Testis (tissue), 3 donors: Measurements from ENCODE around the gene C5AR2. TPM values are rescaled to one million over a fixed set of nuclear protein-coding genes. Genes with fewer than 3 reads are reported as not detected.
A peak's percentile ranks its signal among the peaks of the same experiment; 100 is the strongest.

ENCODE experiments used
- DNase-seq: peaks from one replicate; pipeline ENCODE4 v3.0.0-alpha.2; 2019
- H3K27ac ChIP-seq, 2 donors: fragments of 200-600 bp; sonication (generic); one replicate each; pipeline ENCODE4 v1.5.1; 2019
- H3K27me3 ChIP-seq: fragments of 200-600 bp; sonication (generic); one replicate; pipeline ENCODE4 v1.5.1; 2019
- H3K36me3 ChIP-seq: fragments of 200-600 bp; sonication (generic); one replicate; pipeline ENCODE4 v1.5.1; 2017; ENCODE audit warnings: low read depth; ENCODE audit errors: missing control alignments
- H3K4me1 ChIP-seq: fragments of 200-600 bp; sonication (generic); one replicate; pipeline ENCODE4 v1.5.1; 2019
- H3K4me3 ChIP-seq, 2 donors: fragments of 200-600 bp; sonication (generic); one replicate each; pipeline ENCODE4 v1.5.1; 2017 to 2019
- H3K9me3 ChIP-seq: fragments of 200-600 bp; sonication (generic); one replicate; pipeline ENCODE4 v1.5.1; 2017
- CTCF ChIP-seq, 3 experiments: fragments of 450-650 bp in 2 of 3; fragments of 200-600 bp in 1 of 3; sonication (generic) in 1 of 3; IDR thresholded peaks; one replicate each; pipeline ENCODE4 v1.5.1; 2016 to 2019; ENCODE audit warnings: antibody characterized with exemption in 3 of 3, mild to moderate bottlenecking in 2 of 3, moderate library complexity in 1 of 3
- POLR2A ChIP-seq: fragments of 450-650 bp; IDR thresholded peaks from one replicate; pipeline ENCODE4 v1.6.1; 2017; ENCODE audit warnings: antibody characterized with exemption, mild to moderate bottlenecking, moderate library complexity
- WGBS, 2 donors: methylation state at CpG; one replicate each; pipeline ENCODE4 v1.1.5; 2018; 5-methylcytosine and 5-hydroxymethylcytosine counted together
- intact Hi-C: fragments of 100-400 bp; cut with DNase I; formaldehyde crosslinking; loops from one replicate; pipeline ENCODE4 v1.15.1; 2023; ENCODE audit warnings: low total_unique reads
- polyA plus RNA-seq: library from polyadenylated mRNA; stranded (reverse); fragments of 350-450 nt; fragmentation: Illumina TruSeq; extraction: RNeasy Lipid Tissue Mini Kit (QIAGEN cat#74804); gene quantifications from one replicate; pipeline ENCODE4 v1.2.3, GENCODE V29; 2014; ENCODE audit warnings: low read depth, low replicate concordance; ENCODE audit not compliant: insufficient read depth
- total RNA-seq, 2 donors: library from RNA; depleted of rRNA; stranded (reverse); fragments of >200 nt; gene quantifications; one replicate each; pipeline ENCODE4 v1.2.3, GENCODE V29; 2016

C5AR2 gene
- total and polyA plus RNA-seq, 3 donors from 2014 or later: 2.7 to 3.9 (median 2.8) TPM

- Histone ChIP-seq H3K27ac (peak within 1 kb of the TSS in 1 of 2 donors; percentile 32), H3K9me3 (no peaks in the 10 kb centered on the region), H3K36me3 (no peaks in the 10 kb centered on the region), H3K27me3 (no peaks in the 10 kb centered on the region), H3K4me3 (peak within 1 kb of the TSS in 1 of 2 donors; percentile 17), H3K4me1 (no peaks in the 10 kb centered on the region)
- intact Hi-C loops: no loop called here
- TF ChIP-seq POLR2A (no peak), CTCF (IDR thresholded peaks at IDR 0.05) (no peak)
- DNase-seq: peak; percentile 34
- WGBS, 2 donors: 56 to 64% methylated on average over 12 of the region's 12 CpGs
Observed at GRCh38 chr19:47309608-47310007, 22.4 kb upstream of the C5AR2 start, which contains the start of gene C5AR1. Gene C5AR1, plus strand, starts transcription at chr19:47309861. Its CDS starts 35 bp downstream, at chr19:47309896.

GRCh38 chr19:47310323-47310722 lies 21.7 kb upstream of the C5AR2 start:
- intact Hi-C loops: no loop called here
- Histone ChIP-seq H3K4me1 (no peaks in the 10 kb centered on the region), H3K4me3 (peak overlapping the region in 1 of 2 donors; percentile 17), H3K9me3 (no peaks in the 10 kb centered on the region), H3K36me3 (no peaks in the 10 kb centered on the region), H3K27ac (peak overlapping the region in 1 of 2 donors; percentile 32), H3K27me3 (no peaks in the 10 kb centered on the region)
- TF ChIP-seq POLR2A (no peak), CTCF (IDR thresholded peaks at IDR 0.05) (no peak)
- 88% methylated on average over 2 of the region's 2 CpGs for WGBS, 2 donors
- no peak for DNase-seq

- Histone ChIP-seq H3K9me3 (no peaks in the 10 kb centered on the region), H3K4me3 (no peak overlapping the region), H3K4me1 (no peaks in the 10 kb centered on the region), H3K27me3 (no peaks in the 10 kb centered on the region), H3K27ac (peak overlapping the region in 1 of 2 donors; percentile 3), H3K36me3 (no peaks in the 10 kb centered on the region)
- 33 to 47% methylated on average over 5 of the region's 5 CpGs for WGBS, 2 donors
- DNase-seq: peak; percentile 28
- intact Hi-C loops: no loop called here
- no peak for TF ChIP-seq CTCF (IDR thresholded peaks at IDR 0.05)
- no peak for TF ChIP-seq POLR2A
Observed at GRCh38 chr19:47310819-47311218, 21.2 kb upstream of the C5AR2 start.

GRCh38 chr19:47312366-47313006 lies 19.5 kb upstream of the C5AR2 start:
- Histone ChIP-seq H3K4me1 (no peaks in the 10 kb centered on the region), H3K4me3 (no peak overlapping the region), H3K27me3 (no peaks in the 10 kb centered on the region), H3K36me3 (no peaks in the 10 kb centered on the region), H3K27ac (no peak overlapping the region), H3K9me3 (no peaks in the 10 kb centered on the region)
- DNase-seq: no peak
- TF ChIP-seq POLR2A (no peak), CTCF (IDR thresholded peaks at IDR 0.05) (no peak)
- WGBS, 2 donors: 84% methylated on average over 5 of the region's 5 CpGs
- intact Hi-C loops: no loop called here

- WGBS, 2 donors: 80 to 84% methylated on average over 10 of the region's 10 CpGs
- intact Hi-C loops: no loop called here
- Histone ChIP-seq H3K4me3 (no peak overlapping the region), H3K27me3 (no peaks in the 10 kb centered on the region), H3K9me3 (no peaks in the 10 kb centered on the region), H3K27ac (no peak overlapping the region), H3K36me3 (no peaks in the 10 kb centered on the region), H3K4me1 (no peaks in the 10 kb centered on the region)
- no peak for DNase-seq
- no peak for TF ChIP-seq CTCF (IDR thresholded peaks at IDR 0.05)
- TF ChIP-seq POLR2A: no peak
Observed at GRCh38 chr19:47313754-47314295, 18.1 kb upstream of the C5AR2 start.
